Measurements from ENCODE around the gene SLC35E1.

- TF ChIP-seq POLR2A (IDR thresholded peaks at IDR 0.05): no peak
- no peak for TF ChIP-seq CTCF (IDR thresholded peaks at IDR 0.05)
Observed at GRCh38 chr19:16522559-16523377, 49.4 kb downstream of the SLC35E1 start.

Measured in heart left ventricle (tissue), 13 donors.